PFSK-1 (cell line): Measurements from ENCODE around the gene MMUT.

Source experiments
- FOXP2 ChIP-seq: optimal IDR thresholded peaks from 2 replicates; pipeline ENCODE3; 2011; ENCODE audit warnings: borderline replicate concordance, control low read depth, inconsistent platforms; ENCODE audit not compliant: insufficient read depth; ENCODE audit errors: extremely low read length, extremely low read depth
- POLR2AphosphoS5 ChIP-seq: IDR thresholded peaks from 2 replicates; pipeline ENCODE4 v1.6.1; 2012; ENCODE audit warnings: low read depth, mild to moderate bottlenecking, control low read depth, low read length, moderate library complexity
- SIN3A ChIP-seq: IDR thresholded peaks from 2 replicates; pipeline ENCODE4 v1.6.1; 2012; ENCODE audit warnings: mild to moderate bottlenecking, low read length, moderate library complexity, borderline replicate concordance; ENCODE audit not compliant: insufficient read depth
- TAF1 ChIP-seq: IDR thresholded peaks from 2 replicates; pipeline ENCODE4 v1.6.1; 2012; ENCODE audit warnings: low read length, control low read depth, borderline replicate concordance; ENCODE audit not compliant: insufficient read depth
- TF ChIP-seq, protein P1 (sequence below), 2 experiments: IDR thresholded peaks; 2 replicates each; pipeline versions ENCODE4 v1.6.1 to v1.8.0; 2011 to 2012; ENCODE audit warnings: low read depth in 2 of 2, low read length in 2 of 2, control low read depth in 1 of 2, inconsistent platforms in 1 of 2, mild to moderate bottlenecking in 1 of 2, moderate library complexity in 1 of 2; ENCODE audit not compliant: insufficient read depth in 1 of 2

MMUT gene

DNA sequence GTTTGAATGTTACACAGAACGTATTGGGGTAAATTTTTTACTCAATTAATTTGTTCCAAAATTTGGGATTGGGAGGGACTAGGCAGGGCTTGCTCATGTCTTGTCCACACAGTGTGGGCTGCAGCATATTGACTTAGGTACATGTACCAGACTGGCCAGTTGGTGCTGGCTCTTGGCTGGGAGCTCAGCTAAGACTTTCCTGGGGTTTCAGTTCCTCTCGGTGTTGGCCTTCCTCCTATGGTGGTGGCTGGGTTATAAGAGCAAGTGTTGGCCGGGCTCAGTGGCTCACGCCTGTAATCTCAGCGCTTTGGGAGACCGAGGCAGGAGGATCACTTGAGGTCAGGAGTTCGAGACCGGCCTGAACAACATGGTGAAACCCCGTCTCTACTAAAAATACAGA, 5.0 kb upstream of the MMUT start:
- TF ChIP-seq, protein P1, sequence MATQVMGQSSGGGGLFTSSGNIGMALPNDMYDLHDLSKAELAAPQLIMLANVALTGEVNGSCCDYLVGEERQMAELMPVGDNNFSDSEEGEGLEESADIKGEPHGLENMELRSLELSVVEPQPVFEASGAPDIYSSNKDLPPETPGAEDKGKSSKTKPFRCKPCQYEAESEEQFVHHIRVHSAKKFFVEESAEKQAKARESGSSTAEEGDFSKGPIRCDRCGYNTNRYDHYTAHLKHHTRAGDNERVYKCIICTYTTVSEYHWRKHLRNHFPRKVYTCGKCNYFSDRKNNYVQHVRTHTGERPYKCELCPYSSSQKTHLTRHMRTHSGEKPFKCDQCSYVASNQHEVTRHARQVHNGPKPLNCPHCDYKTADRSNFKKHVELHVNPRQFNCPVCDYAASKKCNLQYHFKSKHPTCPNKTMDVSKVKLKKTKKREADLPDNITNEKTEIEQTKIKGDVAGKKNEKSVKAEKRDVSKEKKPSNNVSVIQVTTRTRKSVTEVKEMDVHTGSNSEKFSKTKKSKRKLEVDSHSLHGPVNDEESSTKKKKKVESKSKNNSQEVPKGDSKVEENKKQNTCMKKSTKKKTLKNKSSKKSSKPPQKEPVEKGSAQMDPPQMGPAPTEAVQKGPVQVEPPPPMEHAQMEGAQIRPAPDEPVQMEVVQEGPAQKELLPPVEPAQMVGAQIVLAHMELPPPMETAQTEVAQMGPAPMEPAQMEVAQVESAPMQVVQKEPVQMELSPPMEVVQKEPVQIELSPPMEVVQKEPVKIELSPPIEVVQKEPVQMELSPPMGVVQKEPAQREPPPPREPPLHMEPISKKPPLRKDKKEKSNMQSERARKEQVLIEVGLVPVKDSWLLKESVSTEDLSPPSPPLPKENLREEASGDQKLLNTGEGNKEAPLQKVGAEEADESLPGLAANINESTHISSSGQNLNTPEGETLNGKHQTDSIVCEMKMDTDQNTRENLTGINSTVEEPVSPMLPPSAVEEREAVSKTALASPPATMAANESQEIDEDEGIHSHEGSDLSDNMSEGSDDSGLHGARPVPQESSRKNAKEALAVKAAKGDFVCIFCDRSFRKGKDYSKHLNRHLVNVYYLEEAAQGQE (IDR thresholded peaks at IDR 0.05; ENCODE audit: insufficient read depth in 1 of 2, low read depth in 2 of 2, low read length in 2 of 2) = no peak
- no peak for TF ChIP-seq FOXP2
- TF ChIP-seq TAF1 = no peak
- no peak for TF ChIP-seq POLR2AphosphoS5
- no peak for TF ChIP-seq SIN3A

DNA sequence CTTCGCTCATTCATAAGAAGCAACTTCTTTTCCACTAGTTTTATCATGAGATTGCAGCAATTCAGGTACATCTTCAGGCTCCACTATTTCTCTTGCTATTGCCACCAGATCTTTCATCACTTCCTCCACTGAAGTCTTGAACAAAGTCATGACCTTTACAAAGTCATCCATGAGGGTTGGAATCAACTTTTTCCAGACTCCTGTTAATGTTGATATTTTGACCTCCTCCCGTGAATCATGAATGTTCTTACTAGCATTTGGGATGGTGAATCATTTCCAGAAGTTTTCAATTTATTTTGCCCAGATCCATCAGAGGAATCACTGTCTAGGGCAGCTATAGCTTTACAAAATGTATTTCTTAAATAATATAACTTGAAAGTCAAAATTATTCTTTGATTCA, 1.6 kb upstream of the MMUT start:
- TF ChIP-seq TAF1 (no peak), FOXP2 (no peak), POLR2AphosphoS5 (no peak), SIN3A (no peak)
- TF ChIP-seq, protein P1 (IDR thresholded peaks at IDR 0.05; ENCODE audit: insufficient read depth in 1 of 2, low read depth in 2 of 2, low read length in 2 of 2) = no peak

DNA sequence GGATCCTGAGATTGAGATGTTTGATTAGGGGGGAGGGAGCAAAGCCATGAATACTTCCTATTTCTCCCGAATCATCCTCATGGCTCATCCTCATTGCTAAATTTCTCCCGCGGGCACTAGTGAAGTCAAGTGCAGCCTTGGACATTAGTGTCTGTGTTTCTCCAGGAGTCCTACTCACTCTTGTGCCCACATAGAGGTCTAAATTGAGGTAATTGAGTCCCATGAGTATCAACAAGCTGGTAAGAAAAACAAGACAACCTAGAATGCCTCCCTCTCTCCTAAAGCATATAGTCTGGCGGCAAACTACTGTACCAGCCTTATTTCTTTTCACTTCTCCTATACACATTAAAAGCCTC, 537 bp upstream of the MMUT start:
- TF ChIP-seq, protein P1 (IDR thresholded peaks at IDR 0.05; ENCODE audit: insufficient read depth in 1 of 2, low read depth in 2 of 2, low read length in 2 of 2) = no peak
- TF ChIP-seq FOXP2 (no peak), POLR2AphosphoS5 (no peak), SIN3A (no peak), TAF1 (no peak)

DNA sequence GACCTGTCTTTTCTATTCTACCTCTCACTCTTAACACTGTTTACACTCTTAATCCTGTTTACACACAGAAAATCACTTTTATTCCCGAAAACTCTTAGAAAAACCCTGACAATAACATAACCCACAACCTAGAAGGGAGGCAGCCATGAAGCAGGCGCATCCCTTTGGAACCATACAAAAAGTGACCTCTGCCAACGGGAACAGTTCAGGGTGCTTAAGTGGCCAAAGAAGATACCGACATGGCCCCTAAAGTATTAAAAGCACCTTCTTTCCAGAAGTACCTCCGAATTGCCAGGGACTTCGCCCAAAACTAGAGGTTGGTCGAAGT, 490 bp downstream of the MMUT start:
- TF ChIP-seq FOXP2 = no peak
- TF ChIP-seq SIN3A = no peak
- TF ChIP-seq TAF1 = no peak
- no peak for TF ChIP-seq POLR2AphosphoS5
- TF ChIP-seq, protein P1 (IDR thresholded peaks at IDR 0.05; ENCODE audit: insufficient read depth in 1 of 2, low read depth in 2 of 2, low read length in 2 of 2) = no peak

DNA sequence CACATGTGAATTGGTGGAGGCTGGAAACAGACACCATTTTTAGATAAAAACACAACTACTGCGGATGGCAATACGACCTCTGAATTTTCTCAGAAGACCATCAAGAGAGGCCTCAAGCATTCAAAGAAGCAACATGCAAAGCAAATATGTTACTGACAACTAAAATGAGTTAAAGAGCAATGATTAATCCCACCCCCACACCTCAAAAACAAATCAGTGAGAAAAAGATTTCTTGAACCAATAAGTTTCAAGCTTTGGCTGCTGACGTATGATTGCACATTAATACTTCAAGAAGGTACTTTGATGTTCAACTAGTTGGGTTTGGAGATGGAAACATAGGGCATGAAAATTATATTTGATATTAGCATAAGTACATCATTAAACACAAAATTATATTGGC, 982 bp downstream of the MMUT start:
- TF ChIP-seq, protein P1 (IDR thresholded peaks at IDR 0.05; ENCODE audit: insufficient read depth in 1 of 2, low read depth in 2 of 2, low read length in 2 of 2) = no peak
- TF ChIP-seq FOXP2 (no peak), TAF1 (no peak), POLR2AphosphoS5 (no peak)
